Measurements from ENCODE around the gene SBF1. TPM values are rescaled to one million over a fixed set of nuclear protein-coding genes. Genes with fewer than 3 reads are reported as not detected.
A peak's percentile ranks its signal among the peaks of the same experiment; 100 is the strongest.

Gene SBF1
- total RNA-seq, 1 donor from 2014 or later: 55.8 TPM

DNA sequence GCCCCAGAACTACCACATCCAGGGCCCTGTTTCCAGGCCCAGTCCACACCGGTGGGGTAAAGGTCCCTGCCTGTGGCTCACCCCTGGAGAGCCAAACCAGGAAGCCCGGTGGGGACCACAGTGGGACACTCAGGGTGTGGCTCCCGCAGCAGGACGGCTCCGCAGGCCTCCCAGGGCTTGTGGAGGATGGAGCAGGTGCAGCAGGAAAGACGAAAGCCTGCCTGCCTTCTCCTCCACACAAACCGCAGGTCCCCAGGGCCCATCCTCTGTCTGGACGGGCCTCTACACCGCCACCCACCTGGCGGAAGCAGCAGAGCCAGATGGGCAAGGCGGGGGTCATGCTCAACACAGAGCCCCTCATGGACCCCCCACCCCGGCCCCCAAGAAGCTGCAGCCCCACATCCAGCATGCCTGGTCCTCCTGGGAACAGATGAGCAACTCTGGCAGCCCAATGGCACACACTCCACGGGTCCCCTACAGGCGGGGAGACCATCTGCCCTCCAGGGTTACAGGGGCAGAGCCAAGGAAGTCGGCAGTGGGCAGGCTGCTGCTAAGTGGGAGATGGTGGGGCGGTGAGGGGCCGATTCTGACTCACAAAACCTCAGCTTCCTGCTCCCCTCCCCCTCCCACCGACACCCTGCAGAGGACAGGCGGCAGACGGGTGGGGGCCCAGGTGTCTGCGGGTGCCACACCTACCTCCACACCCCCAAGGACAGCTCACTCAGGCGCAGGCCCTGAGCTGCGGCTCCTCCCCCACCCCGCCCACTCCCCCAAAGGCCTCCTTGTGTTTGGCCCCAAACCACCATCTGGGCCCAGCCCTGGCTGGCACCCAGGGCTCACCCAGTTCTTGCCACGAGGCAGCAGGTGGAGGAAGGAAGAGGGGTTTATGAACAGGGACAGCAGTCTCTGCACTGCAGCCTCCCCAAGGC is 5.2 kb downstream of the SBF1 start:
- DNase-seq: peak; percentile 41
- Histone ChIP-seq H3K27me3 (ENCODE audit: low read depth) (no peaks in the 10 kb centered on the region), H3K4me1 (peaks cover 66% of the 10 kb centered on the region), H3K36me3 (peaks cover 35% of the 10 kb centered on the region), H3K27ac (replicated peaks) (no peak overlapping the region), H3K4me3 (no peak overlapping the region), H3K9me3 (replicated peaks) (no peaks in the 10 kb centered on the region)
- intact Hi-C loops (cut with micrococcal nuclease): no loop called here
- TF ChIP-seq, protein P1, sequence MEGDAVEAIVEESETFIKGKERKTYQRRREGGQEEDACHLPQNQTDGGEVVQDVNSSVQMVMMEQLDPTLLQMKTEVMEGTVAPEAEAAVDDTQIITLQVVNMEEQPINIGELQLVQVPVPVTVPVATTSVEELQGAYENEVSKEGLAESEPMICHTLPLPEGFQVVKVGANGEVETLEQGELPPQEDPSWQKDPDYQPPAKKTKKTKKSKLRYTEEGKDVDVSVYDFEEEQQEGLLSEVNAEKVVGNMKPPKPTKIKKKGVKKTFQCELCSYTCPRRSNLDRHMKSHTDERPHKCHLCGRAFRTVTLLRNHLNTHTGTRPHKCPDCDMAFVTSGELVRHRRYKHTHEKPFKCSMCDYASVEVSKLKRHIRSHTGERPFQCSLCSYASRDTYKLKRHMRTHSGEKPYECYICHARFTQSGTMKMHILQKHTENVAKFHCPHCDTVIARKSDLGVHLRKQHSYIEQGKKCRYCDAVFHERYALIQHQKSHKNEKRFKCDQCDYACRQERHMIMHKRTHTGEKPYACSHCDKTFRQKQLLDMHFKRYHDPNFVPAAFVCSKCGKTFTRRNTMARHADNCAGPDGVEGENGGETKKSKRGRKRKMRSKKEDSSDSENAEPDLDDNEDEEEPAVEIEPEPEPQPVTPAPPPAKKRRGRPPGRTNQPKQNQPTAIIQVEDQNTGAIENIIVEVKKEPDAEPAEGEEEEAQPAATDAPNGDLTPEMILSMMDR (IDR thresholded peaks at IDR 0.05; ENCODE audit: borderline replicate concordance): no peak

- Histone ChIP-seq H3K36me3 (peaks cover 45% of the 10 kb centered on the region), H3K9me3 (replicated peaks) (no peaks in the 10 kb centered on the region), H3K4me1 (peaks cover 56% of the 10 kb centered on the region), H3K27me3 (ENCODE audit: low read depth) (no peaks in the 10 kb centered on the region), H3K4me3 (no peak overlapping the region), H3K27ac (replicated peaks) (no peak overlapping the region)
- no peak for DNase-seq
- intact Hi-C loops (cut with micrococcal nuclease): no loop called here
- TF ChIP-seq, protein P1 (IDR thresholded peaks at IDR 0.05; ENCODE audit: borderline replicate concordance): no peak
These were observed 6.2 kb downstream of the SBF1 start for GRCh38 chr22:50468626-50469025.

GRCh38 chr22:50467773-50468440 is 6.9 kb downstream of the SBF1 start:
- Histone ChIP-seq H3K27me3 (ENCODE audit: low read depth) (no peaks in the 10 kb centered on the region), H3K9me3 (replicated peaks) (no peaks in the 10 kb centered on the region), H3K36me3 (peaks cover 52% of the 10 kb centered on the region), H3K4me3 (no peak overlapping the region), H3K27ac (replicated peaks) (no peak overlapping the region), H3K4me1 (peaks cover 49% of the 10 kb centered on the region)
- TF ChIP-seq, protein P1 (IDR thresholded peaks at IDR 0.05; ENCODE audit: borderline replicate concordance): no peak
- intact Hi-C loops (cut with micrococcal nuclease): no loop called here
- no peak for DNase-seq

DNA sequence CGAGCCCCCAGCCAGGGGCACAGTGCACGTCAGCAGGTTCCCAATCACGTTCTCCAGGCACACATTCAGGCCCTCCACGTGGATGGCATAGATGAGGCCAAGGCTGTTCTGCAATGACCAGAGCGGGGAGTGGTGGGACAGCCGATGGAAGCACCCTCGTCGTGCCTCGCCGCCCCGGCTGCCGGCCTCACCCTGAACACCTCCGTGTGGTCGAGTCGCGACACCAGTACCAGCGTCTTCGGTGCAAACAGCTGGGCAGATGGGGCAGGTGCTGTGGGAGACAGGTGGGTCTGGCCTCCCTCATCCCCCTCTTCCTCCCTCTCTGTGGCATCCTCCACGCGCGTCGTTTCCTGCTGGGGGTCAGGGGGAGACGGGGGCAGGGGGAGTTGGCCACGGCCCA is 7.5 kb downstream of the SBF1 start:
- intact Hi-C loops (cut with micrococcal nuclease): no loop called here
- Histone ChIP-seq H3K4me3 (no peak overlapping the region), H3K9me3 (replicated peaks) (no peaks in the 10 kb centered on the region), H3K27me3 (ENCODE audit: low read depth) (no peaks in the 10 kb centered on the region), H3K36me3 (peaks cover 58% of the 10 kb centered on the region), H3K27ac (replicated peaks) (no peak overlapping the region), H3K4me1 (peaks cover 43% of the 10 kb centered on the region)
- no peak for DNase-seq
- TF ChIP-seq, protein P1 (IDR thresholded peaks at IDR 0.05; ENCODE audit: borderline replicate concordance): no peak

DNA sequence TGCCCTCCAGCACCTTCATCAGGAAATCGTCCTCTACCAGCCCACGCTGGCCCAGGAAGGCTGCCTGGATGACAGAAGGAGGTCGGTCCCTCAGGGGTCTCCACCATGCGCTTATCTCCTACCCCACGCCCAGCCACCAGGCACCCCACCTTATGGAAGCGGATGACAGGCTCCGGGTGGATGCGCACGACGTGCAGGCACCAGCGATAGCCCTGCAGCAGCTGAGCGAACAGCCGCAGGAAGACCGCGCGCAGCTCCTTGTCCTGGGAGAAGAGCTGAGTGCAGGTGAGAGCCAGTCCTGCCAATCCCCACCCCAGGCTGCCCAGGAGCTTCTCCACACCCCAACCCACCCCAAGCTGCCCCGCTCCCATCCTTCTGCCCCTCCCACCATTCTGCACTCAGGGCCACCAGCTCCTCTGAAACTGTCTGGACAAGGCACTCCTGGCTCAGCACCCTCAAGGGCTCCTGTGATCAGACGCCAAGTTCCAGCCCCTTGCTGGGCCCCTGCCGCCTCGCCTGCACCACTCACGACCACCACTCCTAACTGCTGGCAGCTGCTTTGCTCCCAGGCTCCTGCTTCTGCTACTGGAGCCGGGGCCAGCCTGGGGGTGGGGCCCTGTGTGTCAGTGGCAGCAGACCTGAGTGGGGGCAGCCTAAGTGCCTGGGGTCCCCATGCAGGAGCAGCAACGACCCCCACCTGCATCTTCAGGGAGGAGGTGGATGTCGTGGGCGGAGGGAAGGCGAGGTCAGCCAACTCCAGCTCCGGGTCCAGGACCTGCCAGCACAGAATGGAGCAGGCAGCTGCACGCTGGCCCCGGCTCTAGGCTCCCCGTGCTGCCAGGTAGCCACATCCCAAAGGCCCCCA is 9.5 kb downstream of the SBF1 start:
- Histone ChIP-seq H3K27me3 (ENCODE audit: low read depth) (no peaks in the 10 kb centered on the region), H3K4me3 (no peak overlapping the region), H3K4me1 (peaks cover 23% of the 10 kb centered on the region), H3K27ac (replicated peaks) (no peak overlapping the region), H3K36me3 (peaks cover 78% of the 10 kb centered on the region), H3K9me3 (replicated peaks) (no peaks in the 10 kb centered on the region)
- TF ChIP-seq, protein P1 (IDR thresholded peaks at IDR 0.05; ENCODE audit: borderline replicate concordance): no peak
- intact Hi-C loops (cut with micrococcal nuclease): no loop called here
- no peak for DNase-seq
